GM12878 (cell line): ENCODE results near the gene MYO1H. TPM values are rescaled to one million over a fixed set of nuclear protein-coding genes. Genes with fewer than 3 reads are reported as not detected.

ENCODE experiments used
- ATAC-seq: fragments of 200-7000 bp; cut with Tn5 transposase; 3 replicates; pipeline ENCODE4 v1.9.1; 2020; ENCODE audit warnings: mild to moderate bottlenecking, moderate library complexity
- BruUV-seq: library from RNA; stranded (reverse); fragments of 400-500 nt; replicated peaks from 2 replicates; lab custom pipeline; 2021; lab: Mats Ljungman, UMichigan
- CTCF ChIA-PET: fragments of 300-600 bp; sonication (Branson Sonifier 250); formaldehyde crosslinking; extraction: SDS; loops from one replicate; lab custom pipeline; 2021; ENCODE audit warnings: inconsistent platforms; lab: Yijun Ruan, JAX
- POLR2A ChIA-PET: fragments of 350-600 bp; formaldehyde crosslinking; extraction: SDS; loops from one replicate; lab custom pipeline; 2021; ENCODE audit warnings: inconsistent platforms; lab: Charles Lee
- RAD21 ChIA-PET: fragments of 300-600 bp; sonication (Branson Sonifier 250); formaldehyde crosslinking; loops from one replicate; lab custom pipeline; 2023; ENCODE audit warnings: antibody characterized with exemption; ENCODE audit not compliant: unreplicated experiment; lab: Charles Lee
- SMC1A ChIA-PET: fragments of 300-600 bp; sonication (Branson Sonifier 250); formaldehyde crosslinking; loops from one replicate; lab custom pipeline; 2023; ENCODE audit not compliant: unreplicated experiment, uncharacterized antibody; lab: Charles Lee
- DNase-seq: peaks from one replicate; pipeline ENCODE4 v3.0.0-alpha.2; 2011; ENCODE audit warnings: low read depth, low spot score
- FAIRE-seq: peaks from 3 replicates; lab custom pipeline; 2011; peaks lifted over from hg19 to GRCh38; lab: Jason Lieb, UNC
- H2AFZ ChIP-seq: 2 replicates; pipeline ENCODE4 v1.6.0; 2011; ENCODE audit warnings: low read depth, low read length, control low read depth; ENCODE audit not compliant: control insufficient read depth
- H3K27ac ChIP-seq: 2 replicates; pipeline ENCODE4 v1.5.1; 2011; ENCODE audit warnings: control low read depth; ENCODE audit not compliant: control insufficient read depth, insufficient read depth
- H3K27me3 ChIP-seq, 2 experiments: replicated peaks in 1 of 2; 2 replicates each; pipeline versions ENCODE4 v1.6.0 to v1.6.1; 2011; ENCODE audit warnings: low read length in 1 of 2; ENCODE audit not compliant: control insufficient read depth in 2 of 2, insufficient read depth in 2 of 2
- H3K36me3 ChIP-seq, 2 experiments: 2 replicates each; pipeline ENCODE4 v1.5.1; 2011; ENCODE audit warnings: low read length in 1 of 2; ENCODE audit not compliant: control insufficient read depth in 2 of 2, insufficient read depth in 2 of 2
- H3K4me1 ChIP-seq: 2 replicates; pipeline ENCODE4 v1.6.1; 2011; ENCODE audit warnings: mild to moderate bottlenecking, low read length, moderate library complexity, mixed read lengths; ENCODE audit not compliant: control insufficient read depth, insufficient read depth
- H3K4me2 ChIP-seq: 2 replicates; pipeline ENCODE4 v1.6.0; 2011; ENCODE audit warnings: control low read depth; ENCODE audit not compliant: control insufficient read depth, insufficient read depth
- H3K4me3 ChIP-seq: fragments of 200-600 bp; sonication (generic); 2 replicates; pipeline ENCODE4 v1.5.1; 2016
- H3K79me2 ChIP-seq: 2 replicates; pipeline ENCODE4 v1.6.0; 2011; ENCODE audit warnings: low read length; ENCODE audit not compliant: control insufficient read depth, insufficient read depth
- H3K9ac ChIP-seq: 2 replicates; pipeline ENCODE4 v1.8.0; 2011; ENCODE audit warnings: low read length, control low read depth, mixed read lengths; ENCODE audit not compliant: control insufficient read depth, insufficient read depth
- H3K9me3 ChIP-seq: replicated peaks from 3 replicates; pipeline ENCODE4 v1.5.1; 2011; ENCODE audit warnings: mild to moderate bottlenecking, low read length; ENCODE audit not compliant: control insufficient read depth, insufficient read depth
- H4K20me1 ChIP-seq: 2 replicates; pipeline ENCODE4 v1.6.0; 2011; ENCODE audit not compliant: control insufficient read depth, insufficient read depth
- BACH1 ChIP-seq: fragments of 450-650 bp; IDR thresholded peaks from 2 replicates; pipeline ENCODE4 v1.6.1; 2017; ENCODE audit warnings: mild to moderate bottlenecking, borderline replicate concordance
- CHD2 ChIP-seq: IDR thresholded peaks from 2 replicates; pipeline ENCODE4 v1.6.1; 2011; ENCODE audit warnings: low read depth, low read length, improper control_type of control experiment, borderline replicate concordance
- EED ChIP-seq: sonication (generic); IDR thresholded peaks from 2 replicates; pipeline ENCODE4 v1.6.1; 2016; ENCODE audit warnings: antibody characterized with exemption, low read depth
- IKZF2 ChIP-seq, 2 experiments: fragments of 450-650 bp; IDR thresholded peaks; 2 replicates each; pipeline ENCODE4 v1.6.1; 2017; ENCODE audit warnings: mild to moderate bottlenecking in 2 of 2, moderate library complexity in 2 of 2
- LARP7 ChIP-seq: fragments of 450-650 bp; IDR thresholded peaks from 2 replicates; pipeline ENCODE4 v1.6.1; 2017; ENCODE audit warnings: mild to moderate bottlenecking
- MEF2A ChIP-seq: IDR thresholded peaks from 2 replicates; pipeline ENCODE4 v1.6.1; 2011; ENCODE audit warnings: low read depth, mild to moderate bottlenecking, low read length, moderate library complexity; ENCODE audit not compliant: insufficient read depth
- MTA2 ChIP-seq: fragments of 450-650 bp; IDR thresholded peaks from 2 replicates; pipeline ENCODE4 v1.6.1; 2016; ENCODE audit warnings: low read depth, mild to moderate bottlenecking, moderate library complexity
- PAX8 ChIP-seq: fragments of 450-650 bp; IDR thresholded peaks from 2 replicates; pipeline ENCODE4 v1.6.1; 2017; ENCODE audit warnings: mild to moderate bottlenecking, moderate library complexity
- POLR2A ChIP-seq: IDR thresholded peaks from 2 replicates; pipeline ENCODE4 v1.6.1; 2011; ENCODE audit warnings: low read depth, mild to moderate bottlenecking, low read length
- RAD21 ChIP-seq: IDR thresholded peaks from 2 replicates; pipeline ENCODE4 v1.6.1; 2011; ENCODE audit warnings: mild to moderate bottlenecking, low read depth, low read length, moderate library complexity; ENCODE audit not compliant: insufficient read depth
- RAD51 ChIP-seq: fragments of 450-650 bp; IDR thresholded peaks from 2 replicates; pipeline ENCODE4 v1.6.1; 2016; ENCODE audit warnings: moderate library complexity, mild to moderate bottlenecking, inconsistent platforms
- RB1 ChIP-seq: fragments of 450-650 bp; formaldehyde crosslinking; IDR thresholded peaks from 2 replicates; pipeline ENCODE4 v1.6.1; 2017; ENCODE audit warnings: mild to moderate bottlenecking, borderline replicate concordance
- RFX5 ChIP-seq: IDR thresholded peaks from 2 replicates; pipeline ENCODE4 v1.6.1; 2011; ENCODE audit warnings: low read depth, low read length, improper control_type of control experiment
- SIN3A ChIP-seq: IDR thresholded peaks from 2 replicates; pipeline ENCODE4 v1.6.1; 2012; ENCODE audit warnings: low read depth, low read length, improper control_type of control experiment
- SIX5 ChIP-seq: IDR thresholded peaks from 2 replicates; pipeline ENCODE4 v1.6.1; 2011; ENCODE audit warnings: mild to moderate bottlenecking, low read depth, low read length, moderate library complexity; ENCODE audit not compliant: severe bottlenecking
- SMAD5 ChIP-seq: IDR thresholded peaks from 2 replicates; pipeline ENCODE4 v1.6.1; 2016; ENCODE audit warnings: antibody characterized with exemption, low read depth
- SMARCA5 ChIP-seq: fragments of 450-650 bp; IDR thresholded peaks from 2 replicates; pipeline ENCODE4 v1.6.1; 2017; ENCODE audit warnings: mild to moderate bottlenecking
- SMC3 ChIP-seq: IDR thresholded peaks from 2 replicates; pipeline ENCODE4 v1.6.1; 2011; ENCODE audit warnings: low read length, improper control_type of control experiment, borderline replicate concordance
- ZNF274 ChIP-seq: IDR thresholded peaks from one replicate; pipeline ENCODE4 v1.8.0; 2011; ENCODE audit not compliant: insufficient read length, insufficient read depth
- WGBS: methylation state at CpG from one replicate; pipeline ENCODE4 v1.1.6; 2016; ENCODE audit warnings: low lambda C conversion rate; ENCODE audit not compliant: insufficient replicate concordance, insufficient coverage; ENCODE audit errors: missing lambda C conversion rate; 5-methylcytosine and 5-hydroxymethylcytosine counted together
- in situ Hi-C: fragments of 300-500 bp; cut with MboI; formaldehyde crosslinking; loops from 9 replicates; pipeline ENCODE4 v1.14.3; 2018; ENCODE audit warnings: mixed read lengths
- intact Hi-C: fragments of 100-400 bp; cut with micrococcal nuclease; formaldehyde crosslinking; loops from one replicate; pipeline ENCODE4 v1.14.2; 2022; ENCODE audit not compliant: unreplicated experiment
- polyA plus RNA-seq, 11 experiments: library from polyadenylated mRNA; depleted of rRNA in 4 of 11; unstranded in 6 of 11; stranded (reverse) in 5 of 11; fragments of >200 nt; fragmentation: Nextera tagmentation in 4 of 11; fragmentation: Illumina TruSeq in 1 of 11; extraction: Ambion mirVana in 4 of 11; extraction: Trizol in 1 of 11; gene quantifications; 1 replicate in 1 of 11; 2 replicates in 10 of 11; pipeline versions ENCODE4 v1.2.1 to v1.2.3, GENCODE V29; 2011 to 2016; ENCODE audit warnings: inconsistent platforms in 2 of 11, missing spikeins in 2 of 11, low read depth in 1 of 11
- total RNA-seq, 4 experiments: library from RNA; depleted of rRNA in 3 of 4; stranded (reverse); fragments of >200 nt in 3 of 4; fragmentation: Illumina TruSeq in 1 of 4; extraction: Trizol in 1 of 4; gene quantifications; 2 replicates each; pipeline versions ENCODE4 v1.2.1 to v1.2.3, GENCODE V29; 2013 to 2021
- TF ChIP-seq, protein P1 (sequence below): IDR thresholded peaks from 2 replicates; pipeline ENCODE4 v1.6.1; 2011; ENCODE audit warnings: low read depth, low read length, improper control_type of control experiment, borderline replicate concordance
- TF ChIP-seq, protein P2 (sequence below), 3 experiments: IDR thresholded peaks in 2 of 3; conservative IDR thresholded peaks in 1 of 3; 2 replicates each; pipeline ENCODE4 v1.5.1; 2011; ENCODE audit warnings: low read depth in 3 of 3, low read length in 3 of 3, mild to moderate bottlenecking in 3 of 3, control low read depth in 2 of 3, moderate library complexity in 2 of 3, inconsistent platforms in 1 of 3, mixed read lengths in 1 of 3; ENCODE audit not compliant: control insufficient read depth in 2 of 3, insufficient read depth in 1 of 3; ENCODE audit errors: extremely low read depth in 1 of 3
- TF ChIP-seq, protein P3 (sequence below): fragments of 450-650 bp; IDR thresholded peaks from 2 replicates; pipeline ENCODE4 v1.6.1; 2017; ENCODE audit warnings: borderline replicate concordance

MYO1H gene
- total and polyA plus RNA-seq, 10 of the 15 experiments (the other 5 are each of a cell fraction or from before 2014, with no cell fraction given): 0.05 TPM; not detected in 9

DNA sequence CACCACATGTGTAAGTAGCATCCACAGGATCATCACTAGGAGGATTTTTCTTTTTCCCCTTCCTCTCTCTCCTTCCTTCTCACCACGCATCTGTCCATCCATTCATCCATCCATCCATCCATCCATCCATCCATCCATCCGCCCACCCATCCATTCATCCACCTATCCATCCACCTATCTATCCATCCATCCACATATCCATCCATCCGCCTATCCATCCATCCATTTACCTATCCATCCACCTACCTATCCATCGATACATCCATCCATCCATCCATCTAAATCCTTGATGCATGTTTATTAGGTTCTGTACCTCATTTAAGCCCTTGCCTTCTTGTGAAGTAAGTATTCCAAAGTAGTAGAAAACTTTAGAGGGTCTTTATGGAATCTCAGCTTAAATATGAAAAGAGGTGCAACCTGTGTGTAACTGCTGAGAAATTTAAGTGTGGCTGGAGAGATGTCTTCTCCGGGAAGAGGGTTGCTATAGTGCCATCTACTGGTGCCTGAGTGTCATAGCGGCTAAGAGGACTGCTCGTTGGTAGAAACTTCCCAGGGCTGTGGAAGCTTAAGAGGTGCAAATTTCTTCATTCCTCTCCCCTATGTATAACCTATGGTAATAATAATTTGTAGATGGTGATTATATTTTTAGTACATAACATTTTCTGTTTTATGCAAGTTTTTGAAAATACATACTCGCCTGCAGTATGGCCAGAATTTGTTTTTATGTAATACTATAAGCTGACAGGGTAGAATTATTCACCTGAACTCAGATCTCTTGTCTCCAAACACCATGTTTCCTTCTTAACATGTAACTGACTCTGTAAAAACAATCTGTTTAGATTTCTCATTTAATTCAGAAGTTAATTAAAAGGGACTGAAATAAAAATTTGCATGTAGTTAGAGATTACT, 46.0 kb downstream of the MYO1H start:
- SMC1A ChIA-PET: interaction anchor here (0.6 to 1.3 kb wide), 5 partner anchors 21 to 132 kb away, joined by 3 to 6 read pairs (median 3); no protein-coding TSS in a partner anchor
- DNase-seq (no peak), FAIRE-seq (peak; percentile 86), ATAC-seq (peak; percentile 78)
- in situ Hi-C loops: no loop called here
- POLR2A ChIA-PET: no interaction called here
- H3K4me2 ChIP-seq: no peak overlapping the region
- H3K4me3 ChIP-seq: no peak overlapping the region
- H3K27ac ChIP-seq: no peak overlapping the region
- H3K4me1 ChIP-seq: no peaks in the 10 kb centered on the region
- no peak overlapping the region for H3K9ac ChIP-seq
- H4K20me1 ChIP-seq: no peaks in the 10 kb centered on the region
- RAD21 ChIA-PET: interaction anchor here (0.7 to 1.9 kb wide), 4 partner anchors 8 to 282 kb away, joined by 3 to 14 read pairs (median 4); no protein-coding TSS in a partner anchor
- no peaks in the 10 kb centered on the region for H3K79me2 ChIP-seq
- intact Hi-C loops: no loop called here
- H3K9me3 ChIP-seq: no peaks in the 10 kb centered on the region
- BruUV-seq: no TSS peak
- no peak overlapping the region for H2AFZ ChIP-seq
- H3K36me3 ChIP-seq: no peaks in the 10 kb centered on the region
- no peaks in the 10 kb centered on the region for H3K27me3 ChIP-seq
- CTCF ChIA-PET: interaction anchor here (0.7 to 2.7 kb wide), 25 partner anchors 8 to 381 kb away, joined by 3 to 18 read pairs (median 4); no protein-coding TSS in a partner anchor
- 14% methylated on average over 7 of the region's 8 CpGs for WGBS
- TF ChIP-seq POLR2A (no peak), SMC3 (peak; percentile 44; the same call in 1 of the 2 replicates), PAX8 (no peak), RAD21 (peak; percentile 66), MEF2A (no peak), IKZF2 (IDR thresholded peaks at IDR 0.05) (no peak), SMARCA5 (no peak), SIX5 (no peak), RB1 (no peak), RAD51 (no peak), MTA2 (no peak), SMAD5 (no peak), CHD2 (no peak), EED (no peak), ZNF274 (no peak), RFX5 (no peak), BACH1 (no peak), LARP7 (no peak), SIN3A (no peak)
- TF ChIP-seq, protein P1, sequence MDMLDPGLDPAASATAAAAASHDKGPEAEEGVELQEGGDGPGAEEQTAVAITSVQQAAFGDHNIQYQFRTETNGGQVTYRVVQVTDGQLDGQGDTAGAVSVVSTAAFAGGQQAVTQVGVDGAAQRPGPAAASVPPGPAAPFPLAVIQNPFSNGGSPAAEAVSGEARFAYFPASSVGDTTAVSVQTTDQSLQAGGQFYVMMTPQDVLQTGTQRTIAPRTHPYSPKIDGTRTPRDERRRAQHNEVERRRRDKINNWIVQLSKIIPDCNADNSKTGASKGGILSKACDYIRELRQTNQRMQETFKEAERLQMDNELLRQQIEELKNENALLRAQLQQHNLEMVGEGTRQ: no peak
- TF ChIP-seq, protein P2, sequence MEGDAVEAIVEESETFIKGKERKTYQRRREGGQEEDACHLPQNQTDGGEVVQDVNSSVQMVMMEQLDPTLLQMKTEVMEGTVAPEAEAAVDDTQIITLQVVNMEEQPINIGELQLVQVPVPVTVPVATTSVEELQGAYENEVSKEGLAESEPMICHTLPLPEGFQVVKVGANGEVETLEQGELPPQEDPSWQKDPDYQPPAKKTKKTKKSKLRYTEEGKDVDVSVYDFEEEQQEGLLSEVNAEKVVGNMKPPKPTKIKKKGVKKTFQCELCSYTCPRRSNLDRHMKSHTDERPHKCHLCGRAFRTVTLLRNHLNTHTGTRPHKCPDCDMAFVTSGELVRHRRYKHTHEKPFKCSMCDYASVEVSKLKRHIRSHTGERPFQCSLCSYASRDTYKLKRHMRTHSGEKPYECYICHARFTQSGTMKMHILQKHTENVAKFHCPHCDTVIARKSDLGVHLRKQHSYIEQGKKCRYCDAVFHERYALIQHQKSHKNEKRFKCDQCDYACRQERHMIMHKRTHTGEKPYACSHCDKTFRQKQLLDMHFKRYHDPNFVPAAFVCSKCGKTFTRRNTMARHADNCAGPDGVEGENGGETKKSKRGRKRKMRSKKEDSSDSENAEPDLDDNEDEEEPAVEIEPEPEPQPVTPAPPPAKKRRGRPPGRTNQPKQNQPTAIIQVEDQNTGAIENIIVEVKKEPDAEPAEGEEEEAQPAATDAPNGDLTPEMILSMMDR (IDR thresholded peaks at IDR 0.05 in 2 of 3, conservative IDR thresholded peaks at IDR 0.05 in 1 of 3; ENCODE audit: control insufficient read depth in 2 of 3, extremely low read depth in 1 of 3, insufficient read depth in 1 of 3, low read depth in 3 of 3, low read length in 3 of 3): peak; percentile 87 to 91 (median 87)
- TF ChIP-seq, protein P3, sequence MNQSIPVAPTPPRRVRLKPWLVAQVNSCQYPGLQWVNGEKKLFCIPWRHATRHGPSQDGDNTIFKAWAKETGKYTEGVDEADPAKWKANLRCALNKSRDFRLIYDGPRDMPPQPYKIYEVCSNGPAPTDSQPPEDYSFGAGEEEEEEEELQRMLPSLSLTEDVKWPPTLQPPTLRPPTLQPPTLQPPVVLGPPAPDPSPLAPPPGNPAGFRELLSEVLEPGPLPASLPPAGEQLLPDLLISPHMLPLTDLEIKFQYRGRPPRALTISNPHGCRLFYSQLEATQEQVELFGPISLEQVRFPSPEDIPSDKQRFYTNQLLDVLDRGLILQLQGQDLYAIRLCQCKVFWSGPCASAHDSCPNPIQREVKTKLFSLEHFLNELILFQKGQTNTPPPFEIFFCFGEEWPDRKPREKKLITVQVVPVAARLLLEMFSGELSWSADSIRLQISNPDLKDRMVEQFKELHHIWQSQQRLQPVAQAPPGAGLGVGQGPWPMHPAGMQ: no peak
